LNCaP clone FGC (cell line): ENCODE data around the gene CENPU.

Source experiments
- DNase-seq: peaks from one replicate; pipeline ENCODE4 v3.0.0-alpha.2; 2011; ENCODE audit warnings: low read depth
- H3K4me3 ChIP-seq: 2 replicates; pipeline ENCODE4 v1.5.1; 2011; ENCODE audit warnings: mild to moderate bottlenecking, low read depth, low read length, control low read depth
- TF ChIP-seq, protein P1 (sequence below): IDR thresholded peaks from 2 replicates; pipeline ENCODE4 v1.5.1; 2012; ENCODE audit warnings: mild to moderate bottlenecking; ENCODE audit not compliant: control insufficient read depth, insufficient read depth; ENCODE audit errors: extremely low read depth

The CENPU gene

DNA sequence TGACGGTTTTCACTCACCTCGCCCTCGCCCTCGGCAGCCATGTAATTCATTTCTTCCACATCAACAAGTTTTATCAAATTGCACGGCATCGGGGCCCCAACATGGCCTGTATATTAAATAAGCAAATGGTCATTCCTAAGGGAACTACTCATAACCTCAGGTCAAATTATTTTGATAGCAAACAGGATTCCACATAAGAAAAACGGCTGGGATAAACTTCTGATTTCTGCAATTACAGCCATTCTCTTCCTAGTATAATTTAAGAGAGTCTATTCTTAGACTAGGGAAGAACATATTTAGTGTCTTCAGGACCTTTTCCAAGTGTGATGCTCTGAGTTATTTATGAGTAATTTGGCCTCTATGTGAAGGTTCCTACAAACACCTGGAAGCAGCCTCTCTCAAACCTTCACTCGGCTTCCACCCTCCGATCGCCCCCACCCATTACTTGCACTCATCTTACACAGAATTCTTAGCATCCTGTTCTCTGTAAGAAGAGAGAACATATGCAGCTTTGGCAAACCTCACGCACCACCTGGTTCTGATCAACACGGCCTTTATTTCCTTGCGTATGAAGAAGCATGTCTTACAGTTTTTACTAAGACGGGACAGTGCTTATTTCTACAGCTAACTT is 29.4 kb upstream of the CENPU start:
- no peak overlapping the region for H3K4me3 ChIP-seq
- TF ChIP-seq, protein P1, sequence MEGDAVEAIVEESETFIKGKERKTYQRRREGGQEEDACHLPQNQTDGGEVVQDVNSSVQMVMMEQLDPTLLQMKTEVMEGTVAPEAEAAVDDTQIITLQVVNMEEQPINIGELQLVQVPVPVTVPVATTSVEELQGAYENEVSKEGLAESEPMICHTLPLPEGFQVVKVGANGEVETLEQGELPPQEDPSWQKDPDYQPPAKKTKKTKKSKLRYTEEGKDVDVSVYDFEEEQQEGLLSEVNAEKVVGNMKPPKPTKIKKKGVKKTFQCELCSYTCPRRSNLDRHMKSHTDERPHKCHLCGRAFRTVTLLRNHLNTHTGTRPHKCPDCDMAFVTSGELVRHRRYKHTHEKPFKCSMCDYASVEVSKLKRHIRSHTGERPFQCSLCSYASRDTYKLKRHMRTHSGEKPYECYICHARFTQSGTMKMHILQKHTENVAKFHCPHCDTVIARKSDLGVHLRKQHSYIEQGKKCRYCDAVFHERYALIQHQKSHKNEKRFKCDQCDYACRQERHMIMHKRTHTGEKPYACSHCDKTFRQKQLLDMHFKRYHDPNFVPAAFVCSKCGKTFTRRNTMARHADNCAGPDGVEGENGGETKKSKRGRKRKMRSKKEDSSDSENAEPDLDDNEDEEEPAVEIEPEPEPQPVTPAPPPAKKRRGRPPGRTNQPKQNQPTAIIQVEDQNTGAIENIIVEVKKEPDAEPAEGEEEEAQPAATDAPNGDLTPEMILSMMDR = no peak
- no peak for DNase-seq

DNA sequence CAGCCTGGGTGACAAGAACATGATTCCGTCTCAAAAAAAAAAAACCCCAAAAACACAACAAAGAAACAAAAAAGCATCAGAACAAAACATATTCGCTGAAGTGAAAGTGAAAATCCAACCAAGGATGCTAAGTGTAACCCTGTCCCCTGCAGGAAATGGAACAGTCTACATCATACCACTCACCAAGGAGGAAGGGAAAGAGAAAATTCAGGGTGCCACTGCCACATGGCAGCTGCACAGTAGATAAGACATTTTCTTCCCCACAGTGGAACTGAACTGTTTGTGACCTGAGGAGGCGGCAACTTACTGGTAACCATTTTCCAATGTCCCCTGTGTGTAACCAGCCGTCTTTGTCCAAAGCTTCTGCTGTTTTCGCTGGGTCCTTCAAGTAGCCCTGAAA is 28.2 kb upstream of the CENPU start:
- TF ChIP-seq, protein P1 = no peak
- no peak for DNase-seq
- no peak overlapping the region for H3K4me3 ChIP-seq

DNA sequence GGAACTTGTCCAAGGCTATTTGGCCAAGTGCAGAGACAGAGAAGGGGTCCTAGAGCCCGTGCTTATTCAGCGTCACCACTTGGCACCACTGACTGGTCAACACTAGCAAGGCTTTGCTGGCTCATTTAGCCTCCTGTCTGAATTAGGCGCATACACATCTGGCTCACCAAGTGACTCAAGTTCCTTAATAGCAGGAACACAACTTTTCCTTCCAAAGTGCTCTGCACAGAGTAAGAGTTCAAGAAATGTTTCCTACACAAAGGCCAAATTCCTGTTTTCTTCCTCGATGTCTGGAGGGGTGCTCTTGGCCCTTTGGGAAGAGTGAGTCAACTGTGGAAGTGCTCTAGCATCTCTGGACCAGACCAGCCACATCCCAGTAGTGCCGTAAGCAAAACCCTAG is 26.8 kb upstream of the CENPU start:
- TF ChIP-seq, protein P1 = no peak
- H3K4me3 ChIP-seq = no peak overlapping the region
- DNase-seq = no peak

DNA sequence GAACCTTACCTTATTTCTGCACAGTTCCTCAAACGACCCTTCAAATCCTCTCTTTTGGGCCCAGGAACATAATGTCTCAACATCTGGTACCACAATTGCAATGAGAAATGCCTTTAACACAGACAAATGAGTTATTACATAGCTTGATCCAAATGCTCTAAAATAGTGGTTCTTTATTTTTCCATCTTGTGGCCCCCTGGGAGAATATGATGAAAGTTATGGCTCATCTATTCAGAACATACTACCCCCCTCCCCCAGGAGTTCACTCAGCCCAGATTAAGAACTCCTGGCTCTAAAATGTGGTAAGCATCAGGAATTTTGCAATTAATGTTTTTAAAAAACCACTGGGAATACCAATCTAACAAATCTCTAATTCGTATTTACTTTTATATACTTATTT is 23.9 kb upstream of the CENPU start:
- TF ChIP-seq, protein P1 = no peak
- DNase-seq = no peak
- no peak overlapping the region for H3K4me3 ChIP-seq

DNA sequence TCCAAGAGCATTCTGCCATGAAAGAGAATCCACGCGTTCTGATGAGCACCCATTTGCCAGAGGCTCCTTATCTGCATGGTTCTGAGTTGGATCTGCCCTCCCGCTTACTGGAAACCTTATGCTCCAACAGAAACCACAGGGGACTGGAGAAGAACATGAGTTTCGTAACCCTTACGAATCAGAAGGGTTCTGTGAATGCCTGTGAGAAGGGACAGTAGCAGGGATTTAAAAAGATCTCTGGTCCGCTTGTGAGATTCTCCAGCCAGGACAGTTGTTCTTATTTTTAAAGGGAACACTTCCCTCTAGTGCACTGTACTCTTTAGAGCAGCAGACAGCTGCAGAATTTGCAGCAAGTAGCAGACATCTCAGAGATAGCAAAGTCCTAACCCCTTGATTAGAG is 22.5 kb upstream of the CENPU start:
- DNase-seq = no peak
- TF ChIP-seq, protein P1 = no peak
- no peak overlapping the region for H3K4me3 ChIP-seq

DNA sequence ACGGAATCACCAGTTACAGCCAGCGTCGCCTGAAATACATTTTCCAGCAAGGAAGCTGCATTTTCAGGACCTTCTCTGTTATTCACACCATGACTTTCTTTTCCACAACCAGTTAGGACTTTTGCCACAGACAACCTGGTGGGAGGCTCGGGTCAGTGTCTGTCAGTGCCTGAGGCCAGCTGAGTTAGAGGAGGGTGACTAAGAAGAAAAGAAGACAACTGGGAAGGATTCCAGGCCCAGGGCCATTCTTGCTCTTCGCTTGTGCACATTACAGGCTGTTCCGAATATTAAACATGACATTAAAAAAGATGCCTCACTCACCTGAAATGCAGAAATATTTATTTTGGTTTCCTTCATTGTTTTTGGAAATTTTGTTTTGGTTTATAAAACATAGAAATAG is 21.4 kb upstream of the CENPU start:
- TF ChIP-seq, protein P1 = no peak
- no peak for DNase-seq
- no peak overlapping the region for H3K4me3 ChIP-seq
